Common myeloid progenitor, CD34-positive (primary cell): ENCODE measurements around the gene MFSD11. TPM values are rescaled to one million over a fixed set of nuclear protein-coding genes. Genes with fewer than 3 reads are reported as not detected.

ENCODE experiments used
- CTCF ChIA-PET: fragments of 350-600 bp; sonication (Branson Sonifier 250); formaldehyde crosslinking; loops from one replicate; lab custom pipeline; 2021; ENCODE audit warnings: antibody characterized with exemption; lab: Charles Lee
- POLR2A ChIA-PET: fragments of 350-600 bp; sonication (Branson Sonifier 250); formaldehyde crosslinking; loops from one replicate; lab custom pipeline; 2021; ENCODE audit warnings: antibody characterized with exemption; lab: Charles Lee
- DNase-seq, 3 donors: peaks; one replicate each; pipeline versions ENCODE4 v3.0.0 to v3.0.0-alpha.2; 2013
- H3K27ac ChIP-seq, 2 experiments: 1 replicate in 1 of 2; 2 replicates in 1 of 2; pipeline ENCODE4 v1.7.0; 2013; ENCODE audit warnings: inconsistent platforms in 2 of 2, low read length in 2 of 2, mild to moderate bottlenecking in 2 of 2, low read depth in 1 of 2, moderate library complexity in 1 of 2; ENCODE audit not compliant: severe bottlenecking in 2 of 2, insufficient read depth in 1 of 2, poor library complexity in 1 of 2
- H3K27me3 ChIP-seq, 5 experiments: replicated peaks in 2 of 5; 1 replicate in 3 of 5; 2 replicates in 2 of 5; pipeline versions ENCODE4 v1.6.1 to v1.7.0; 2013; ENCODE audit warnings: low read length in 4 of 5, mild to moderate bottlenecking in 2 of 5, moderate library complexity in 2 of 5, inconsistent platforms in 1 of 5; ENCODE audit not compliant: insufficient read depth in 5 of 5, control insufficient read depth in 4 of 5
- H3K36me3 ChIP-seq, 4 experiments: 1 replicate in 2 of 4; 2 replicates in 2 of 4; pipeline versions ENCODE4 v1.6.1 to v1.7.0; 2013; ENCODE audit warnings: low read length in 3 of 4, control low read depth in 1 of 4, mild to moderate bottlenecking in 1 of 4; ENCODE audit not compliant: control insufficient read depth in 4 of 4, insufficient read depth in 4 of 4
- H3K4me1 ChIP-seq, 4 experiments: 1 replicate in 3 of 4; 2 replicates in 1 of 4; pipeline versions ENCODE4 v1.6.1 to v1.7.1; 2013; ENCODE audit warnings: low read length in 3 of 4, mild to moderate bottlenecking in 3 of 4, control low read depth in 1 of 4, inconsistent platforms in 1 of 4, moderate library complexity in 1 of 4; ENCODE audit not compliant: control insufficient read depth in 4 of 4, insufficient read depth in 4 of 4; ENCODE audit errors: control extremely low read depth in 1 of 4
- H3K4me3 ChIP-seq, 7 experiments: 1 replicate in 4 of 7; 2 replicates in 3 of 7; pipeline versions ENCODE4 v1.5.1 to v1.7.0; 2013; ENCODE audit warnings: mild to moderate bottlenecking in 7 of 7, low read length in 6 of 7, moderate library complexity in 6 of 7, inconsistent platforms in 2 of 7, low read depth in 2 of 7, control low read depth in 1 of 7; ENCODE audit not compliant: insufficient read depth in 4 of 7, control insufficient read depth in 1 of 7; ENCODE audit errors: extremely low read depth in 1 of 7
- H3K9me3 ChIP-seq, 5 experiments: 1 replicate in 4 of 5; 2 replicates in 1 of 5; pipeline versions ENCODE4 v1.6.1 to v1.7.1; 2013; ENCODE audit warnings: low read length in 4 of 5, mild to moderate bottlenecking in 2 of 5, inconsistent platforms in 1 of 5, low read depth in 1 of 5, moderate library complexity in 1 of 5; ENCODE audit not compliant: control insufficient read depth in 4 of 5, insufficient read depth in 2 of 5; ENCODE audit errors: control extremely low read depth in 1 of 5
- whole genome bisulfite sequencing: methylation state at CpG from one replicate; pipeline ENCODE4 v1.1.5; 2013; ENCODE audit not compliant: insufficient coverage; 5-methylcytosine and 5-hydroxymethylcytosine counted together
- polyA plus RNA-seq: library from polyadenylated mRNA; unstranded; fragments of 120-200 nt; gene quantifications from one replicate; pipeline ENCODE4 v1.2.1, GENCODE V29; 2013

The MFSD11 gene
- 21.0 TPM for polyA plus RNA-seq

DNA sequence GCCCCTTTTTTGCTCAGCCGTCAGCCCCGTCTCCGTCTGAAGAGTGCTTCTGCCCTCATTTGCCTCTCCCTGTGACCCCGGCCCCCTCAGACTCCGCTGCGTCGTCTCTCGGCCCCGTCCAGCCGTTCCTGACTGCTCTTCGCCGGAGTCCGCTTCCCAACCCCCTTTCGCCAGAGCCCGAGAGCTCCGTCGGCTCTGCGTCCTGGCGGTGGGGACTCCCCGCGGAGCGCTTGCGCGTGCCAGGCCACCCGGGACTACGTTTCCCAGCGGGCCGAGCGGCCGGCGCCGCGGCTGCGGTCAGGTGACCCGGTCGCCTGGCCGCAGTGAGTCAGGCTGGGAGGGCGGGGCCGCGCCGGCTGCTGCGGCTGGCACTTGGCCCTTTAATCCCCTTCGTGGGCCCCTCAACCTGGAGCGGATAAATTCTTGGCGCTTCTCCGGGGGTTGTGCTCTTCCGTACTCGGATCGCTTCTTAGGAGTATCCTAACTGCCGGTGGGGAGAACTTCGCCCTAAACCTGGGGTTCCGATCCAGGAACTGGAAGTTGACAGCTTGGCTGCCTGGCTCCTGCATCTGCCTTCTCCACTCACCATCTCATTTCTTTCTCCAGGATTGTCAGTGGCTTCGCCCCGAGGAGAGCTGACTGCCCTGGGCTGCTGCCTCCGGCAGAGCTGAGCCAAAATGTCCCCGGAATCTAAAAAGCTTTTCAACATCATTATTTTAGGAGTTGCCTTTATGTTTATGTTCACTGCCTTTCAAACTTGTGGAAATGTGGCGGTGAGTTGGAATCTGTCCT lies at the start of gene MFSD11:
MFSD11 (plus strand) TSS at position 444 of the 792 bp plus-strand sequence; CDS start at position 678, 234 bp downstream.
- WGBS = under 1% methylated on average over 36 of the region's 57 CpGs
- peaks cover 32 to 43% (median 37%) of the 10 kb centered on the region in 4 experiments for H3K4me1 ChIP-seq
- H3K9me3 ChIP-seq = no peaks in the 10 kb centered on the region
- H3K27ac ChIP-seq = peak within 1 kb of the TSS; percentile 88 to 95
- POLR2A ChIA-PET = interaction anchor here (0.6 to 3.6 kb wide), 3 partner anchors 11 to 842 kb away, joined by 3 to 33 read pairs (median 3); partner anchors contain the start of genes JMJD6 and METTL23
- CTCF ChIA-PET = interaction anchor here (1.1 to 3.6 kb wide), 5 partner anchors 11 to 29 kb away, joined by 3 to 14 read pairs (median 3); partner anchors contain the start of genes JMJD6 and METTL23
- peaks cover 8 to 42% (median 36%) of the 10 kb centered on the region in 4 experiments for H3K36me3 ChIP-seq
- peak within 1 kb of the TSS; percentile 98 to 100 (median 99) for H3K4me3 ChIP-seq
- no peaks in the 10 kb centered on the region for H3K27me3 ChIP-seq
- peak; percentile 94 to 97 (median 97) for DNase-seq

DNA sequence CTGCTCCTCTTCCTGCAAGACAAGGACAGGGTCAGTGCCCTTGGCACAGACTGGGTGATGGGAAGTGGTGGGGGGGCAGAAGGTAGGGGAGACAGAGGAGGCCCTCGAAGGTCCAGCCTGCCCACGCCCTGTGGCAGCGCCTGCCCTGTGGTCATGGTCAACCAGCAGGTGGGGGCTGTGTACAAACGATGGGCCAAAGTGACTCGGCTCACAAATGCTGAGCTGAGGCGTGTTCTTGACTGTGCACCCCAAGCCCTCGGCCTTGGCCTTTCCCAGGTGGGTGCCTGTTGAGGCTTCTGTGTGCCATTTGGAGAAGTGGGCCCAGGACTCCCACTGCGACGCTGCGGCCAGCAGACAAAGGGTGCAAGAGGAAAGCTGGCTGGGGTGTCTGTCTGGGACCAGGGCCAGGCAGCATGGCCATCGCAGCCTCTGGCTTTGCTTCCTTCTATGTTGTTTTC lies 49.7 kb upstream of the MFSD11 start:
- Histone ChIP-seq H3K36me3 (no peaks in the 10 kb centered on the region), H3K4me1 (peaks cover 0 to 2% (median 0%) of the 10 kb centered on the region in 4 experiments), H3K4me3 (no peak overlapping the region), H3K27ac (no peak overlapping the region), H3K27me3 (no peaks in the 10 kb centered on the region), H3K9me3 (no peaks in the 10 kb centered on the region)
- CTCF ChIA-PET = interaction anchor here (1.0 kb wide), 1 partner anchor 11 kb away, joined by 4 read pairs; no protein-coding TSS in a partner anchor
- 97% methylated on average over 7 of the region's 11 CpGs for WGBS
- POLR2A ChIA-PET = no interaction called here
- DNase-seq = no peak

DNA sequence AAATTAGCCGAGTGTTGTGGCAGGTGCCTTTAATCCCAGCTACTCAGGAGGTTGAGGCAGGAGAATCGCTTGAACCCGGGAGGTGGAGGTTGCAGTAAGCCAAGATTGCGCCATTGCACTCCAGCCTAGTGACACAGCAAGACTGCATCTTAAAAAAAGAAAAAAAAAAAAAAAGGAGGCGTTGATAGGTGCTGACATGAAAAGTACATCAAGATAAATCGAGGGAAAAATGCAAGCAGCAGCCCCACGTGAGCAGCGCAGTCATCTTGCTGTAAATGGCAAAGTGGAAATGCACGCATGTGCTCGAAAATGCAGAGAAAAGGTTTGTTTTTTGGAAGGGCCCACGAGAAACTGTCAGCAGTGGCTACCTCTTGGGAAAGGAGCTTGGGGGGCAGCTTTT lies 48.1 kb upstream of the MFSD11 start:
- POLR2A ChIA-PET = interaction anchor here (0.6 to 0.7 kb wide), 2 partner anchors 15 to 1789 kb away, joined by 4 to 6 read pairs; no protein-coding TSS in a partner anchor
- no peak for DNase-seq
- Histone ChIP-seq H3K4me3 (no peak overlapping the region), H3K4me1 (no peaks in the 10 kb centered on the region), H3K9me3 (no peaks in the 10 kb centered on the region), H3K36me3 (no peaks in the 10 kb centered on the region), H3K27ac (no peak overlapping the region), H3K27me3 (no peaks in the 10 kb centered on the region)
- CTCF ChIA-PET = interaction anchor here (1.3 kb wide), 1 partner anchor 24 kb away, joined by 3 read pairs; no protein-coding TSS in a partner anchor
- WGBS = 92% methylated on average over 8 of the region's 11 CpGs

DNA sequence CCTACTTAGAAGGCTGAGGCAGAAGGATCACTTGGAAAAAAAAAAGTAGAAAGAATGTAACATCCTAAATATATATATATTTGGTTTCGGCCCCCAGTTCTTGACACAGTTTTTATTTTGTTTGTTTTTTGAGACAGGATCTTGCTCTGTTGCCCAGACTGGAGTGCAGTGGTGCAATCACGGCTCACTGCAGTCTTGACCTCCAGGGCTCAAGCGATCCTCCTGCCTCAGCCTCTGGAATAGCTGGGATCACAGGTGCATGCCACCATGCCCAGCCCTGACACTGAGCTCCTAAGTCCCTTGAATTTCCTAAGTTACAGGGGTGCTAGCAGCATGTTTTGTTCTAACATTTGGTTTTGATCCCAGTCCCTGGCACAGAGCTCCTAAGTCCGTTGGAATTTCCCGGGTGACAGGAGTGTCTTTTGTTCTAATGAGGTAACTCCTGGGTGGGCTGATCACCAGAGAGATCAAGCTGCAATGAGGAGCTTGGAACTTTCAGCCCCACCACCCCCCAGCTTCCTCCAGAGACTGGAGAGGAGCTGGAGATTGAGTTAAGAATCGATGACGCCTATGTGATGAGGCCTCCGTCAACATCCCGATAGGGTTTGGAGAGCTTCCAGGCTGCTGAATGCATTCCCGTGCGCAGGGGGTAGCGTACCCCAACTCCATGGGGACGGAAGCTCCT lies 47.2 kb upstream of the MFSD11 start:
- POLR2A ChIA-PET = no interaction called here
- Histone ChIP-seq H3K4me1 (no peaks in the 10 kb centered on the region), H3K36me3 (no peaks in the 10 kb centered on the region), H3K4me3 (no peak overlapping the region), H3K9me3 (no peaks in the 10 kb centered on the region), H3K27me3 (no peaks in the 10 kb centered on the region), H3K27ac (no peak overlapping the region)
- CTCF ChIA-PET = interaction anchor here (0.7 to 1.7 kb wide), 3 partner anchors 9 to 77 kb away, joined by 3 to 13 read pairs (median 3); no protein-coding TSS in a partner anchor
- WGBS = 95% methylated on average over 11 of the region's 13 CpGs
- no peak for DNase-seq

DNA sequence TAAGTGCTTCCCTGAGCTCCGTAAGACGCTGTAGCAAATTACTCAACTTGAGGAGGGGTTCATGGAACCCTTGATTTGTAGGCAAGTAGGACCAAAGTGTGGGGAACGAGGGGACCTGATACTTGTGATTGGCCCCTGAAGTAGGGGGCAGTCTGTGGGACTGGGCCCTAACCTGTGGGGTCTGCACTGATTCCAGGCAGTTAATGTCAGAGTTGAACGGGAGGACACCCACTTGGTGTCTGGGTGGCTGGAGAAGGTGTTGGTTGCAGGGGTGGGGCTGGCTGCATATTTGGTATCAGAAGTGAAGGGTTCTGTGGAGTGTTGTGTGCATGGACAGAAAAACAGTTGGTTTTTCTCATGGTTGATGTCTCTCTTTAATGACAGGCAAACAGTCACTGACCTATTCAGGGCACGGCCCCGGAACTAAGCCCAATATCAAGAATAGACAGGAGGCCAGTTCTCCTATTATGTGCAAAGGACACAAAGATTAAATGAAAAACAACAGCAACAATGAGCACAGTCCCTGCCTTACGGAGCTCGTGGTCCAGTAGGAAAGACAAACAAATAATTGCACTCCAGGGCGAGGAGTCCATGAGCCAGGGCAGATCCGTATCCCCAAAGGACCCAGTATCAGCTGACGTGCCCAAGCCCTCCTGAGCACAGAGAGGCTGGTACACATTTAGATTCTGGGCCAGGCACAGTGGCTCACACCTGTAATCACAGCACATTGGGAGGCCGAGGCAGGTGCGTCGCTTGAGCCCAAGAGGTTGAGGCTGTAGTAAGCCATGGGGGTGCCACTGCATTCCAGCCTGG lies 46.3 kb upstream of the MFSD11 start:
- Histone ChIP-seq H3K36me3 (no peaks in the 10 kb centered on the region), H3K27me3 (no peaks in the 10 kb centered on the region), H3K9me3 (no peaks in the 10 kb centered on the region), H3K4me3 (no peak overlapping the region), H3K27ac (no peak overlapping the region), H3K4me1 (no peaks in the 10 kb centered on the region)
- no peak for DNase-seq
- CTCF ChIA-PET = interaction anchor here (0.7 to 1.7 kb wide), 3 partner anchors 10 to 78 kb away, joined by 3 to 13 read pairs (median 3); no protein-coding TSS in a partner anchor
- 97% methylated on average over 14 of the region's 14 CpGs for WGBS
- POLR2A ChIA-PET = no interaction called here

DNA sequence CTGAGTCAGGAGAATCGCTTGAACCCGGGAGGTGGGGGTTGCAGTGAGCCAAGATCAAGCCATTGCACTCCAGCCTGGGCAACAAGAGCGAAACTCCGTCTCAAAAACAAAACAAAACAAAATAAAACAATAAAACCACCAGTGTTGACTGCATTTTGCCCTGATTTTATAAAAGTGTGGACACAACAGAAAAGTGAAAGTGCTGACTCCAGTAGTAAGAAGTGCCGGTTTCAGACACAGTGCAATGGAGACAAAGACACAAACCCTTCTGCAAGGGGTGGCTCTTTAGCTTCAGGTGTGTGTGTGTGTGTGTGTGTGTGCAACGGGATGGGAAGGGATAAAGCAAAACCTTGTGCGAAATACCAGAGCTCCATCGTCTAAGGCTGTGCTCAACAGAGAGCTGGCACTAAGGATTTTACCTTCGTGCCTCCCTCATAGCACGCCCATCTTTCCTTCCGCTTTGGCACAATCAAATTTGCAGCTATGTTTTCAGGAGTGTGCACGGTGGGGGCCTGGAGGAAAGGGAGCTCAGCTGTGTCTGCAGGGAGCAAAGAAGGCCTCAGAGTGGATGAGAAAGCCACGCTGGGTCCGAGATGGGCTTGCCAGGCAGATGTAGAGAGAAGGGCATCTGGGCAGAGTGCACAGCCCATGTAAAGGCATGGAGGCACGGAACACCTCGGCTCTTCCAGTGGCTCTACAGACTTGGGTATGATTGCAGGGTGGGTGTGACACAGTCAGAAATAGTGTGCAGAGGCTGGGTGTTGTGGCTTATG lies 42.7 kb upstream of the MFSD11 start:
- no peaks in the 10 kb centered on the region for H3K36me3 ChIP-seq
- H3K27ac ChIP-seq = no peak overlapping the region
- H3K4me1 ChIP-seq = no peaks in the 10 kb centered on the region
- ChIA-PET POLR2A (interaction anchor here (0.7 kb wide), 1 partner anchor 1608 kb away, joined by 4 read pairs; no protein-coding TSS in a partner anchor), CTCF (interaction anchor here (1.3 to 1.7 kb wide), 2 partner anchors 9 to 14 kb away, joined by 4 to 5 read pairs; no protein-coding TSS in a partner anchor)
- no peak for DNase-seq
- 88% methylated on average over 12 of the region's 16 CpGs for WGBS
- H3K9me3 ChIP-seq = no peaks in the 10 kb centered on the region
- H3K4me3 ChIP-seq = no peak overlapping the region
- H3K27me3 ChIP-seq = no peaks in the 10 kb centered on the region
